HEK293 (cell line): Measurements from ENCODE around the gene PAFAH1B2.
"Not testable (repeated sequence)": the region's sequence is repeated elsewhere in the genome, so short reads cannot be mapped to it uniquely, and the experiment has no call there.

Source experiments
- CTCF ChIA-PET: fragments of 350-600 bp; formaldehyde crosslinking; extraction: SDS; loops from one replicate; lab custom pipeline; 2021; ENCODE audit warnings: antibody characterized with exemption; lab: Yijun Ruan, JAX
- POLR2A ChIA-PET: fragments of 300-600 bp; formaldehyde crosslinking; extraction: SDS; loops from one replicate; lab custom pipeline; 2020; ENCODE audit warnings: antibody characterized with exemption, inconsistent platforms; lab: Yijun Ruan, JAX
- H3K27ac ChIP-seq: fragments of 200-500 bp; sonication (Bioruptor generic); 2 replicates; pipeline ENCODE4 v1.5.1; 2014; ENCODE audit warnings: low read depth, low read length, control low read depth, inconsistent platforms; ENCODE audit errors: extremely low read depth
- H3K36me3 ChIP-seq, 2 experiments: fragments of 200-500 bp in 1 of 2; sonication (Bioruptor generic) in 1 of 2; 1 replicate in 1 of 2; 2 replicates in 1 of 2; pipeline ENCODE4 v1.5.1; 2014 to 2017; ENCODE audit warnings: inconsistent platforms in 2 of 2, low read length in 2 of 2; ENCODE audit not compliant: control insufficient read depth in 2 of 2, insufficient read depth in 1 of 2
- H3K4me1 ChIP-seq: fragments of 200-500 bp; sonication (Bioruptor generic); 2 replicates; pipeline ENCODE4 v1.5.1; 2014; ENCODE audit warnings: mild to moderate bottlenecking, low read length, inconsistent platforms; ENCODE audit not compliant: control insufficient read depth, insufficient read depth
- H3K4me3 ChIP-seq: 2 replicates; pipeline ENCODE4 v1.5.1; 2011; ENCODE audit warnings: low read depth, mild to moderate bottlenecking, control low read depth, low read length, moderate library complexity
- H3K9me3 ChIP-seq: fragments of 200-500 bp; sonication (Bioruptor generic); 2 replicates; pipeline ENCODE4 v1.5.1; 2014; ENCODE audit warnings: low read depth, low read length, inconsistent platforms; ENCODE audit not compliant: control insufficient read depth, insufficient read depth
- KLF1 ChIP-seq: fragments of 450-650 bp; formaldehyde crosslinking; IDR thresholded peaks from 2 replicates; pipeline ENCODE4 v1.5.1; 2016; ENCODE audit warnings: missing biosample characterization, missing genetic modification characterization
- KLF9 ChIP-seq: fragments of 450-650 bp; formaldehyde crosslinking; IDR thresholded peaks from 2 replicates; pipeline ENCODE4 v1.5.1; 2016; ENCODE audit warnings: missing biosample characterization, missing genetic modification characterization, low read depth
- ZBTB10 ChIP-seq: fragments of 450-650 bp; formaldehyde crosslinking; IDR thresholded peaks from 2 replicates; pipeline ENCODE4 v1.5.1; 2016; ENCODE audit warnings: missing biosample characterization, missing genetic modification characterization
- ZBTB7A ChIP-seq: fragments of 450-650 bp; formaldehyde crosslinking; IDR thresholded peaks from 2 replicates; pipeline ENCODE4 v1.5.1; 2016; ENCODE audit warnings: low read depth, missing biosample characterization, missing genetic modification characterization
- ZFP69B ChIP-seq: fragments of 450-650 bp; formaldehyde crosslinking; IDR thresholded peaks from 2 replicates; pipeline ENCODE4 v1.5.1; 2016; ENCODE audit warnings: missing biosample characterization, missing genetic modification characterization
- ZNF155 ChIP-seq: fragments of 450-650 bp; formaldehyde crosslinking; IDR thresholded peaks from 2 replicates; pipeline ENCODE4 v1.5.1; 2016; ENCODE audit warnings: missing biosample characterization, missing genetic modification characterization
- ZNF221 ChIP-seq: fragments of 450-650 bp; formaldehyde crosslinking; IDR thresholded peaks from 2 replicates; pipeline ENCODE4 v1.5.1; 2017; ENCODE audit warnings: missing biosample characterization, missing genetic modification characterization, borderline replicate concordance
- ZNF223 ChIP-seq: fragments of 450-650 bp; formaldehyde crosslinking; IDR thresholded peaks from 2 replicates; pipeline ENCODE4 v1.5.1; 2016; ENCODE audit warnings: missing biosample characterization, missing genetic modification characterization
- ZNF366 ChIP-seq: fragments of 450-650 bp; formaldehyde crosslinking; conservative IDR thresholded peaks from 2 replicates; pipeline ENCODE4 v1.5.1; 2016; ENCODE audit warnings: missing biosample characterization, missing genetic modification characterization
- ZNF626 ChIP-seq: fragments of 450-650 bp; sonication (Bioruptor Pico); formaldehyde crosslinking; IDR thresholded peaks from 2 replicates; pipeline ENCODE4 v1.5.1; 2018; ENCODE audit warnings: missing biosample characterization, missing genetic modification characterization, inconsistent platforms
- ZNF692 ChIP-seq: fragments of 450-650 bp; formaldehyde crosslinking; IDR thresholded peaks from 2 replicates; pipeline ENCODE4 v1.5.1; 2016; ENCODE audit warnings: missing biosample characterization, missing genetic modification characterization
- ZNF830 ChIP-seq: fragments of 450-650 bp; IDR thresholded peaks from 2 replicates; pipeline ENCODE4 v1.5.0; 2018; ENCODE audit warnings: missing biosample characterization, missing genetic modification characterization, low read depth, mild to moderate bottlenecking, moderate library complexity
- TF ChIP-seq, protein P1 (sequence below): fragments of 450-650 bp; formaldehyde crosslinking; IDR thresholded peaks from 2 replicates; pipeline ENCODE4 v1.5.1; 2016; ENCODE audit warnings: missing biosample characterization, missing genetic modification characterization

PAFAH1B2 gene

GRCh38 chr11:117204283-117205080 is 60.4 kb downstream of the PAFAH1B2 start:
- peaks cover 0 to 20% of the 10 kb centered on the region in 2 experiments; a peak in 1 of 3 replicates for H3K36me3 ChIP-seq

DNA sequence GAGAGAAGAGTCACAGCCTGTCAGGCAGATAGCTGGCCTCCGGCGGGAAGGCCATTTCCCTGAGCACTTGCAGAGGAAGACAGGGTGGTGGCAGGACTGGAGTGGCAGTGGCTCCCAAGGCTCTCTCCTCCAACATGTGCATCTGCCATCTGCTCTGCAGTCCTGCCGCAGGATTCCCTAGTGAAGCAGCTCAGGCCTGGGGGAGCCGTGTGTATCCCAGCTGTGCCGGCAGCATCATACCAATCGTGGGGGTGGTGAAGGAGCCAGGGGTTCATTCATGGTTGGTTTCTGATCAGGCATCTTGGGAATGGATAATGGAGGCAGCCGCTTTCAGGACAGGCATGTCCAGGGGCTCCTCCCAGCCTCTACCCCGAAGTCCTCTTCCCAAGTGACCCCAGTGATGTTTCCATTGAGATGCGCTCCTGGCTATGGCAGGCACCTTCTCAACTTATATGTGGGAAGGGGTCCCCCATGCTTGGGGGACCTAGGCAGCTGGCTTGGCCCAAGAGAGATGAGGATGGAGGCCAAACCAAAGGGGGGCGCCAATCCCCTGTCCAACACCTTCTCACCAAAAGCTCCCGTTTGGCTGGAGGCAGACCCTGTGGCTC is 61.2 kb downstream of the PAFAH1B2 start:
- Histone ChIP-seq H3K4me3 (no peak overlapping the region), H3K27ac (no peak overlapping the region), H3K36me3 (peaks cover 0 to 23% of the 10 kb centered on the region in 2 experiments; a peak in 1 of 3 replicates), H3K9me3 (no peaks in the 10 kb centered on the region)
- POLR2A ChIA-PET: no interaction called here
- TF ChIP-seq ZNF830 (tag by site-specific recombination): no peak
- TF ChIP-seq ZNF155 (tag by site-specific recombination): no peak
- no peak for TF ChIP-seq ZBTB7A (tag by site-specific recombination)
- no peak for TF ChIP-seq ZNF223 (tag by site-specific recombination)
- TF ChIP-seq, all 188 proteins: peak for 0
- CTCF ChIA-PET: no interaction called here
- H3K4me1 ChIP-seq: no peaks in the 10 kb centered on the region

More at GRCh38 chr11:117204283-117205080, 60.4 kb downstream of the PAFAH1B2 start:
- Histone ChIP-seq H3K27ac (no peak overlapping the region), H3K4me3 (no peak overlapping the region)
- TF ChIP-seq ZNF366 (tag by site-specific recombination) (no peak), KLF1 (tag by site-specific recombination) (no peak), ZFP69B (no peak), ZBTB10 (tag by site-specific recombination) (no peak), ZNF221 (tag by site-specific recombination) (no peak), ZNF692 (tag by site-specific recombination) (no peak), KLF9 (tag by site-specific recombination) (no peak), ZNF626 (no peak)
- TF ChIP-seq, protein P1, sequence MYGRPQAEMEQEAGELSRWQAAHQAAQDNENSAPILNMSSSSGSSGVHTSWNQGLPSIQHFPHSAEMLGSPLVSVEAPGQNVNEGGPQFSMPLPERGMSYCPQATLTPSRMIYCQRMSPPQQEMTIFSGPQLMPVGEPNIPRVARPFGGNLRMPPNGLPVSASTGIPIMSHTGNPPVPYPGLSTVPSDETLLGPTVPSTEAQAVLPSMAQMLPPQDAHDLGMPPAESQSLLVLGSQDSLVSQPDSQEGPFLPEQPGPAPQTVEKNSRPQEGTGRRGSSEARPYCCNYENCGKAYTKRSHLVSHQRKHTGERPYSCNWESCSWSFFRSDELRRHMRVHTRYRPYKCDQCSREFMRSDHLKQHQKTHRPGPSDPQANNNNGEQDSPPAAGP (tag by site-specific recombination): no peak
- TF ChIP-seq, all 188 proteins: peak for 0
- ChIA-PET POLR2A (interaction anchor here (0.5 to 1.5 kb wide), 2 partner anchors 17 to 92 kb away, joined by 3 to 7 read pairs; no protein-coding TSS in a partner anchor), CTCF (interaction anchor here (0.8 kb wide), 1 partner anchor 18 kb away, joined by 3 read pairs; no protein-coding TSS in a partner anchor)
- H3K4me1 ChIP-seq: no peaks in the 10 kb centered on the region
- no peaks in the 10 kb centered on the region for H3K9me3 ChIP-seq

DNA sequence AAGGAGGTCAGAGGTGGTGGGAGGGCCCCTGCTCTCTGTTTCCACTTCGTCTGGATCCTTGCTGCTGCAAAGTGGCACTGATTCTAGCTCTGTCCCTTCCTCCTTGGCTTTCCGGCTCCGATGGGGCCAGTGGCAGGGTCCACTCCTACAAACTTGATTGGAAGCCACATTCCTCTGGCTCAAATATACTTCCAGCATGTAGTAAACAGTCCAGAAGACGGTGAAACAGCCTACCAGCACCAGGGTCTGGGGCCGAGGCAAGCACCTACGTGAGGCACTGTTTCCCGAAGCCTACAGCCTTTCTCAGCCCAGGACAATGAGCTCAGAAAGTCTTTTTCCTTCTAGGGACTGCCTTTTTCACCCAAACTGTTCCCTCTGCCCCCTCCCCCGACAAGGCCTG is 62.0 kb downstream of the PAFAH1B2 start:
- H3K4me3 ChIP-seq, H3K4me1 ChIP-seq, CTCF ChIA-PET, POLR2A ChIA-PET, H3K27ac ChIP-seq, H3K9me3 ChIP-seq: not testable (repeated sequence)
- H3K36me3 ChIP-seq: peaks cover 0 to 23% of the 10 kb centered on the region in 2 experiments; a peak in 1 of 3 replicates

DNA sequence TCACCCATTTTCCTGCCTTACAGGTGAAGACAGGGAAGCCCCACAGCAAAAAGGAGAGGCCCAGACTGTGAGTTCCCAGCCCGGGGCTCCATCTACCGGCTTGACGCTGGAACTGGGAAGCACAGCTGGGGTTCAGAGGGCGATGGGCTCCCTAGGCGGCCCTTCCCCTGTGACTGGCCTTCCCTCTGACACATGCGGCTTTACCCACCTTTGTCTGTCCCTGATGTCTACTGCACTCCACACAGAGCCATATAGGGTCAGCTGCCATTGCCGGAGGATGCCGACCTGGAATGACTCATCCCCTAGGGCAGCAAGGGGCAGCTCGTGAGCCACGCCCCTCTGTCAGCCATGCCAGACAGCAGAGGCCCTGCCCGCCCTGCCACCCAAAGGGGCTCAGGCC is 62.8 kb downstream of the PAFAH1B2 start:
- H3K27ac ChIP-seq, H3K4me3 ChIP-seq, POLR2A ChIA-PET, H3K4me1 ChIP-seq, CTCF ChIA-PET, H3K9me3 ChIP-seq: not testable (repeated sequence)
- H3K36me3 ChIP-seq: peaks cover 0 to 30% of the 10 kb centered on the region in 2 experiments; a peak in 1 of 3 replicates

DNA sequence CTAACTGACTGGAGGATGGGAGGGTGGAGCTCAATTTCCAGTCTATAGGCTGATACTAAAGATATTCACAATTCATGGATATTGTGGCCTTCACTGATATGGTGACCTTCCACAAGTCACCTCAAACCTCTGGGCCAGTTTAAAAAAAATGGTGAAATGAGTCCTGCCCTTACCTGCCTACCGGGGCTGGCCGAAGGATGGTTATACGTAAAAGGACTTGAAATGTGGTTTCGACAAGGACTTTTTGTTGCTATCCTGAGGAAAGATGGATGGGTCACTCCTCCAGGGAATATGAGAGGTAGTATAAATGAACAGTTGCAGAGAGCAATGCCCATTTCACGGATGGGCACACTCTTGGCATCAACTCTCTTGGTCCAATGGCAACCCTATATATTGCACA is 63.4 kb downstream of the PAFAH1B2 start:
- H3K4me3 ChIP-seq, H3K27ac ChIP-seq, POLR2A ChIA-PET, H3K4me1 ChIP-seq, H3K9me3 ChIP-seq, CTCF ChIA-PET: not testable (repeated sequence)
- peaks cover 0 to 30% of the 10 kb centered on the region in 2 experiments; a peak in 1 of 3 replicates for H3K36me3 ChIP-seq

- H3K9me3 ChIP-seq, CTCF ChIA-PET, POLR2A ChIA-PET, H3K4me3 ChIP-seq, H3K27ac ChIP-seq, H3K4me1 ChIP-seq: not testable (repeated sequence)
- H3K36me3 ChIP-seq: peaks cover 0 to 40% of the 10 kb centered on the region in 2 experiments; a peak in 1 of 3 replicates
These were observed 64.6 kb downstream of the PAFAH1B2 start for GRCh38 chr11:117208710-117209109.
